Activated naive CD4-positive, alpha-beta T cell treated with anti-CD3 and anti-CD28 coated beads, Interleukin-2, amount 10 ng/mL, durations not matched to agents 7 days and 5 days (primary cell): Measurements from ENCODE around the gene RTF2.
"Not testable (repeated sequence)": the region's sequence is repeated elsewhere in the genome, so short reads cannot be mapped to it uniquely, and the experiment has no call there.

ENCODE experiments used
- CTCF ChIA-PET: fragments of 350-600 bp; sonication (Branson Sonifier 250); formaldehyde crosslinking; loops from one replicate; lab custom pipeline; 2021; ENCODE audit warnings: antibody characterized with exemption; lab: Charles Lee
- DNase-seq: peaks from one replicate; pipeline ENCODE4 v3.0.0-alpha.2; 2020
- H3K27ac Mint-ChIP-seq: one replicate; pipeline ENCODE4 v1.8.0; 2021; ENCODE audit warnings: mild to moderate bottlenecking, moderate library complexity, mixed read lengths
- H3K27me3 Mint-ChIP-seq: one replicate; pipeline ENCODE4 v1.8.0; 2021; ENCODE audit warnings: mild to moderate bottlenecking, mixed read lengths
- H3K36me3 Mint-ChIP-seq: one replicate; pipeline ENCODE4 v1.8.0; 2021; ENCODE audit warnings: mixed read lengths
- H3K4me1 Mint-ChIP-seq: one replicate; pipeline ENCODE4 v1.8.0; 2021; ENCODE audit warnings: mixed read lengths
- H3K4me3 Mint-ChIP-seq: one replicate; pipeline ENCODE4 v1.8.0; 2021; ENCODE audit warnings: mild to moderate bottlenecking, moderate library complexity, mixed read lengths
- H3K9me3 Mint-ChIP-seq: one replicate; pipeline ENCODE4 v1.8.0; 2021; ENCODE audit warnings: mixed read lengths

RTF2 gene

GRCh38 chr20:56518721-56519398 is 50.4 kb downstream of the RTF2 start:
- no peak overlapping the region for H3K27ac Mint-ChIP-seq
- no peak for DNase-seq
- CTCF ChIA-PET: no interaction called here
- H3K36me3 Mint-ChIP-seq: peaks cover 60% of the 10 kb centered on the region
- H3K27me3 Mint-ChIP-seq: no peaks in the 10 kb centered on the region
- peaks cover 16% of the 10 kb centered on the region for H3K9me3 Mint-ChIP-seq
- H3K4me1 Mint-ChIP-seq: peaks cover 18% of the 10 kb centered on the region
- no peak overlapping the region for H3K4me3 Mint-ChIP-seq

GRCh38 chr20:56519551-56519950 is 51.1 kb downstream of the RTF2 start:
- CTCF ChIA-PET: no interaction called here
- Mint-ChIP-seq H3K9me3 (peaks cover 16% of the 10 kb centered on the region), H3K36me3 (peaks cover 58% of the 10 kb centered on the region), H3K4me3 (no peak overlapping the region), H3K4me1 (peaks cover 18% of the 10 kb centered on the region), H3K27me3 (peaks cover 3% of the 10 kb centered on the region), H3K27ac (no peak overlapping the region)
- no peak for DNase-seq

- DNase-seq: no peak
- Mint-ChIP-seq H3K36me3 (peaks cover 56% of the 10 kb centered on the region), H3K27me3 (peaks cover 4% of the 10 kb centered on the region), H3K9me3 (peaks cover 16% of the 10 kb centered on the region), H3K4me1 (peaks cover 18% of the 10 kb centered on the region), H3K27ac (no peak overlapping the region), H3K4me3 (no peak overlapping the region)
- CTCF ChIA-PET: no interaction called here
Measured at GRCh38 chr20:56520180-56520579, 51.8 kb downstream of the RTF2 start.

- H3K4me1 Mint-ChIP-seq: peaks cover 18% of the 10 kb centered on the region
- CTCF ChIA-PET, H3K27me3 Mint-ChIP-seq, H3K27ac Mint-ChIP-seq, H3K4me3 Mint-ChIP-seq, DNase-seq: not testable (repeated sequence)
- peaks cover 51% of the 10 kb centered on the region for H3K36me3 Mint-ChIP-seq
- peaks cover 16% of the 10 kb centered on the region for H3K9me3 Mint-ChIP-seq
Measured at GRCh38 chr20:56520746-56521354, 52.4 kb downstream of the RTF2 start.

- peaks cover 4% of the 10 kb centered on the region for H3K27me3 Mint-ChIP-seq
- H3K36me3 Mint-ChIP-seq: peaks cover 47% of the 10 kb centered on the region
- H3K9me3 Mint-ChIP-seq: peaks cover 16% of the 10 kb centered on the region
- H3K4me1 Mint-ChIP-seq: peaks cover 18% of the 10 kb centered on the region
- DNase-seq: peak; percentile 23
- CTCF ChIA-PET: no interaction called here
- peak overlapping the region; percentile 60 for H3K27ac Mint-ChIP-seq
- no peak overlapping the region for H3K4me3 Mint-ChIP-seq
Measured at GRCh38 chr20:56522311-56522710, 53.9 kb downstream of the RTF2 start.

- H3K27ac Mint-ChIP-seq, CTCF ChIA-PET, DNase-seq, H3K4me3 Mint-ChIP-seq, H3K27me3 Mint-ChIP-seq: not testable (repeated sequence)
- Mint-ChIP-seq H3K4me1 (peaks cover 18% of the 10 kb centered on the region), H3K9me3 (peaks cover 16% of the 10 kb centered on the region), H3K36me3 (peaks cover 26% of the 10 kb centered on the region)
Measured at GRCh38 chr20:56524444-56524843, 56.0 kb downstream of the RTF2 start, which contains the start of gene FAM209A. Gene FAM209A, plus strand, starts transcription at chr20:56524744. Its CDS starts 65 bp downstream, at chr20:56524809.

- Mint-ChIP-seq H3K4me1 (peaks cover 12% of the 10 kb centered on the region), H3K4me3 (no peak overlapping the region), H3K27ac (no peak overlapping the region), H3K27me3 (peaks cover 4% of the 10 kb centered on the region), H3K9me3 (no peaks in the 10 kb centered on the region), H3K36me3 (no peaks in the 10 kb centered on the region)
- DNase-seq: no peak
- CTCF ChIA-PET: no interaction called here
Measured at GRCh38 chr20:56527521-56527920, 59.1 kb downstream of the RTF2 start.

- H3K9me3 Mint-ChIP-seq, H3K27me3 Mint-ChIP-seq, H3K4me3 Mint-ChIP-seq, H3K36me3 Mint-ChIP-seq, H3K27ac Mint-ChIP-seq, DNase-seq, CTCF ChIA-PET, H3K4me1 Mint-ChIP-seq: not testable (repeated sequence)
Measured at GRCh38 chr20:56532946-56533345, 64.5 kb downstream of the RTF2 start, which contains the start of gene FAM209B. Gene FAM209B, plus strand, starts transcription at chr20:56533246. Its CDS starts 96 bp downstream, at chr20:56533342.

- Mint-ChIP-seq H3K27me3 (no peaks in the 10 kb centered on the region), H3K4me1 (peaks cover 10% of the 10 kb centered on the region), H3K4me3 (no peak overlapping the region), H3K36me3 (no peaks in the 10 kb centered on the region), H3K27ac (no peak overlapping the region), H3K9me3 (no peaks in the 10 kb centered on the region)
- DNase-seq: no peak
- CTCF ChIA-PET: interaction anchor here (1.9 kb wide), 1 partner anchor 12 kb away, joined by 7 read pairs; no protein-coding TSS in a partner anchor
Measured at GRCh38 chr20:56537997-56538396, 69.6 kb downstream of the RTF2 start.

GRCh38 chr20:56540415-56540814 is 72.0 kb downstream of the RTF2 start:
- H3K27me3 Mint-ChIP-seq: no peaks in the 10 kb centered on the region
- H3K9me3 Mint-ChIP-seq: no peaks in the 10 kb centered on the region
- no peak overlapping the region for H3K27ac Mint-ChIP-seq
- DNase-seq: no peak
- peaks cover 8% of the 10 kb centered on the region for H3K4me1 Mint-ChIP-seq
- CTCF ChIA-PET: interaction anchor here (2.1 kb wide), 1 partner anchor 10 kb away, joined by 7 read pairs; no protein-coding TSS in a partner anchor
- H3K4me3 Mint-ChIP-seq: no peak overlapping the region
- no peaks in the 10 kb centered on the region for H3K36me3 Mint-ChIP-seq

GRCh38 chr20:56542489-56543030 is 74.1 kb downstream of the RTF2 start:
- CTCF ChIA-PET: no interaction called here

GRCh38 chr20:56551571-56551970 is 83.1 kb downstream of the RTF2 start:
- Mint-ChIP-seq H3K9me3 (no peaks in the 10 kb centered on the region), H3K27ac (peak overlapping the region; percentile 15), H3K27me3 (peaks cover 8% of the 10 kb centered on the region), H3K4me3 (no peak overlapping the region), H3K36me3 (no peaks in the 10 kb centered on the region), H3K4me1 (peaks cover 8% of the 10 kb centered on the region)
- CTCF ChIA-PET: interaction anchor here (0.7 to 2.8 kb wide), 12 partner anchors 11 to 540 kb away, joined by 3 to 19 read pairs (median 4); no protein-coding TSS in a partner anchor
- no peak for DNase-seq

More at GRCh38 chr20:56542489-56543030, 74.1 kb downstream of the RTF2 start:
- Mint-ChIP-seq H3K27ac (no peak overlapping the region), H3K4me3 (no peak overlapping the region), H3K9me3 (no peaks in the 10 kb centered on the region), H3K36me3 (no peaks in the 10 kb centered on the region), H3K4me1 (peaks cover 4% of the 10 kb centered on the region), H3K27me3 (no peaks in the 10 kb centered on the region)
- no peak for DNase-seq

- Mint-ChIP-seq H3K27me3 (peaks cover 16% of the 10 kb centered on the region), H3K36me3 (no peaks in the 10 kb centered on the region), H3K4me3 (no peak overlapping the region), H3K27ac (no peak overlapping the region), H3K9me3 (no peaks in the 10 kb centered on the region), H3K4me1 (peaks cover 8% of the 10 kb centered on the region)
- no peak for DNase-seq
- CTCF ChIA-PET: interaction anchor here (1.5 kb wide), 1 partner anchor 21 kb away, joined by 4 read pairs; no protein-coding TSS in a partner anchor
Measured at GRCh38 chr20:56552911-56553629, 84.6 kb downstream of the RTF2 start.

- Mint-ChIP-seq H3K27me3 (peaks cover 25% of the 10 kb centered on the region), H3K9me3 (no peaks in the 10 kb centered on the region), H3K36me3 (no peaks in the 10 kb centered on the region), H3K4me3 (no peak overlapping the region), H3K27ac (no peak overlapping the region), H3K4me1 (peaks cover 8% of the 10 kb centered on the region)
- no peak for DNase-seq
- CTCF ChIA-PET: no interaction called here
Measured at GRCh38 chr20:56554869-56555268, 86.4 kb downstream of the RTF2 start.
